Liver (tissue), 3 donors: ENCODE measurements around the gene TFF2.

Experiments
- CTCF ChIP-seq: fragments of 150-350 bp; IDR thresholded peaks from 2 replicates; pipeline ENCODE4 v1.5.1; 2017; ENCODE audit warnings: improper control_type of control experiment, low read depth, low read length; ENCODE audit not compliant: missing input control
- GABPA ChIP-seq, 2 donors: IDR thresholded peaks in 1 of 2; conservative IDR thresholded peaks in 1 of 2; 2 replicates each; pipeline ENCODE4 v1.6.1; 2016; ENCODE audit warnings: antibody characterized with exemption in 2 of 2, mild to moderate bottlenecking in 1 of 2, moderate library complexity in 1 of 2
- REST ChIP-seq: IDR thresholded peaks from 2 replicates; pipeline ENCODE4 v1.6.1; 2016; ENCODE audit warnings: antibody characterized with exemption, mild to moderate bottlenecking
- donor health status: healthy.
- donor health status: healthy.

- TF ChIP-seq CTCF: no peak
- TF ChIP-seq GABPA (IDR thresholded peaks at IDR 0.05 in 1 of 2, conservative IDR thresholded peaks at IDR 0.05 in 1 of 2): no peak
- no peak for TF ChIP-seq REST
Observed at GRCh38 chr21:42389449-42389835, 38.6 kb upstream of the TFF2 start.
